Measurements from ENCODE around the gene ACP1.

ACP1 gene

DNA sequence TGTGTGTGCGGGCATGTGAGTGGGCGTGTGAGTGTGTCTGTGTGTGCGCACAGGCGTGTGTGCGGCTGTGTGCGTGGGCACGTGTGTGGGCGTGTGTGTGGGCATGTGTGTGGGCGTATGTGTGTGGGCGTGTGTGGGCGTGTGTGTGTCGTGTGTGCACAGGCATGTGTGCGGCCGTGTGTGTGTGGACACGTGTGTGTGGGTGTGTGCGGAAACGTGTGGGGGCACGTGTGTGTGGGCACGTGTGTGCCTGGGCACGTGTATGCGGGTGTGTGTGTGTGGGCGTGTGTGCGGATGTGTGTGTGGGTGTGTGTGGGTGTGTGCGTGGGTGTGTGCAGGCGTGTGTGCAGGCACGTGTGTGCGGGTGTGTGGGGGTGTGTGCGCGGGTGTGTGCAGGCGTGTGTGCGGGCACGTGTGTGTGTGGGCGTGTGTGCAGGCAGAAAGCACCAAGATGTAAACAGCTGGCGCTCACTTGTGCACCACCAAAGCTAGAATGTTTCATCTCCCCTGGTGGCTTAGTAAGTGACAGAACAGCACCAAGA, 54.4 kb downstream of the ACP1 start:
- H3K27ac Mint-ChIP-seq, result no peak overlapping the region

DNA sequence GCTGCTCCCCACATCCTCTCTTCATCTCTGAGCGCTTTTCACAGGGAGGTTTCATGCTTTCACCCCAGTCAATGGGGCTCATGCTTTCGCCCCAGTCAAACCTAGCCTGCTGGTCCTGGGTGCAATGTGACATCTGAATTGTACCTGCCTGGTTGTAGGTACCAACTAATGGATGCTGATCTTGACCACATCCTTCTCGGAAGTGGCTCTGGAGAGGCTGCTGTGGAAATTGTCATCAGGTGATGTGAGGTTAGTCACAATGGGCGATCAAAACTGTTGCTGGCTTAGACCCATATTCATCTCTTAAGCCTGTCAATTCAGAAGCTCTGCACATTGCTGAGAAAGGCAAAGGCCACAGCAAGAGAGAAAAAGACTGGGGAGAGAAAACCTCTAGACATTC, 55.8 kb downstream of the ACP1 start:
- Mint-ChIP-seq H3K27me3 (peaks cover 7% of the 10 kb centered on the region), H3K4me1 (peaks cover 11% of the 10 kb centered on the region), H3K9me3 (peaks cover 7% of the 10 kb centered on the region), H3K27ac (no peak overlapping the region), H3K4me3 (no peak overlapping the region), H3K36me3 (no peaks in the 10 kb centered on the region)
- ATAC-seq (ENCODE audit: low read depth) (no peak), DNase-seq (ENCODE audit: low spot score in 2 of 2) (no peak)

More for the DNA sequence above, 54.4 kb downstream of the ACP1 start:
- Mint-ChIP-seq H3K27me3 (peaks cover 5% of the 10 kb centered on the region), H3K4me3 (no peak overlapping the region), H3K36me3 (no peaks in the 10 kb centered on the region), H3K9me3 (peaks cover 7% of the 10 kb centered on the region), H3K4me1 (peaks cover 7% of the 10 kb centered on the region)
- ATAC-seq (ENCODE audit: low read depth), result no peak
- no peak for DNase-seq (ENCODE audit: low spot score in 2 of 2)

- DNase-seq (ENCODE audit: low spot score in 2 of 2) (no peak), ATAC-seq (ENCODE audit: low read depth) (no peak)
- Mint-ChIP-seq H3K4me3 (no peak overlapping the region), H3K9me3 (peaks cover 16% of the 10 kb centered on the region), H3K27me3 (peaks cover 7% of the 10 kb centered on the region), H3K27ac (no peak overlapping the region), H3K4me1 (peaks cover 11% of the 10 kb centered on the region), H3K36me3 (peaks cover 6% of the 10 kb centered on the region)
Observed at GRCh38 chr2:322326-322725, 57.6 kb downstream of the ACP1 start.

DNA sequence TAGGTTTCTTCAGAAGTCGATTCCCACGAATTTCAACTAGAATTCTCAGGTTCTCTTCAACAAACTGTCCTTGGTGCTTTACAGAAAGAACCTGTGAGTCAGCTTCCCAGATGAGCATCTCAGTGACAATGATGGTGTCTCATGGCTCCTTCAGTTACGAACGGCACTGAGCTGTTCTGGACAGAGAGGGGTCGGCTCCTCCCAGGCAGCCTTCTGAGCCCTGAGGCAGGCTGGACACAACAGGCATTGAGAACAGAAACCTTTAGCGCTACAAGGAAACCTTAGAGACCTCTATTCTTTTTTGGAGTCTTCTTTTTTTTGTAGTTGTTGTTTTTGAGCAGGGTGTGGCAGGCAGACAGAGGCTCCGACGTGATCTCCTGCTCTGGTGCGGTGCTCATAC, 58.3 kb downstream of the ACP1 start:
- H3K4me3 Mint-ChIP-seq, result no peak overlapping the region
- H3K36me3 Mint-ChIP-seq, result peaks cover 6% of the 10 kb centered on the region
- peaks cover 16% of the 10 kb centered on the region for H3K9me3 Mint-ChIP-seq
- H3K27ac Mint-ChIP-seq, result no peak overlapping the region
- peaks cover 11% of the 10 kb centered on the region for H3K4me1 Mint-ChIP-seq
- peaks cover 7% of the 10 kb centered on the region for H3K27me3 Mint-ChIP-seq
- DNase-seq (ENCODE audit: low spot score in 2 of 2) (no peak), ATAC-seq (ENCODE audit: low read depth) (no peak)
